Measurements from ENCODE around the gene GPR22. TPM values are rescaled to one million over a fixed set of nuclear protein-coding genes. Genes with fewer than 3 reads are reported as not detected.

The GPR22 gene
- total and polyA plus RNA-seq, 9 donors, result not detected

GRCh38 chr7:107442678-107443077, 27.2 kb upstream of the GPR22 start:
- WGBS, 3 donors, result 95 to 100% (median 99%) methylated on average over 1 of the region's 1 CpG

GRCh38 chr7:107446531-107446930, 23.3 kb upstream of the GPR22 start:
- Histone ChIP-seq H3K4me1 (ENCODE audit: insufficient read depth) (no peaks in the 10 kb centered on the region), H3K9me3 (no peaks in the 10 kb centered on the region), H3K4me3 (no peak overlapping the region), H3K27me3 (no peaks in the 10 kb centered on the region), H3K36me3 (no peaks in the 10 kb centered on the region), H3K27ac (no peak overlapping the region)
- intact Hi-C loops (cut with DNase I), result no loop called here
- 94 to 100% (median 96%) methylated on average over 1 of the region's 1 CpG for WGBS, 3 donors
- no peak for DNase-seq
- TF ChIP-seq POLR2A (IDR thresholded peaks at IDR 0.05) (no peak), EP300 (IDR thresholded peaks at IDR 0.05) (no peak), CTCF (IDR thresholded peaks at IDR 0.05) (no peak)

More at GRCh38 chr7:107442678-107443077, 27.2 kb upstream of the GPR22 start:
- H3K27ac ChIP-seq, result no peak overlapping the region
- no peaks in the 10 kb centered on the region for H3K9me3 ChIP-seq
- no peaks in the 10 kb centered on the region for H3K27me3 ChIP-seq
- H3K4me1 ChIP-seq (ENCODE audit: insufficient read depth), result no peaks in the 10 kb centered on the region
- no peak for TF ChIP-seq CTCF (IDR thresholded peaks at IDR 0.05)
- no peak for TF ChIP-seq POLR2A (IDR thresholded peaks at IDR 0.05)
- TF ChIP-seq EP300 (IDR thresholded peaks at IDR 0.05), result no peak
- intact Hi-C loops (cut with DNase I), result no loop called here
- no peak overlapping the region for H3K4me3 ChIP-seq
- H3K36me3 ChIP-seq, result no peaks in the 10 kb centered on the region
- no peak for DNase-seq

- no peaks in the 10 kb centered on the region for H3K27me3 ChIP-seq
- H3K36me3 ChIP-seq, result no peaks in the 10 kb centered on the region
- no peak overlapping the region for H3K27ac ChIP-seq
- WGBS, 3 donors, result 83 to 95% (median 94%) methylated on average over 1 of the region's 1 CpG
- DNase-seq, result no peak
- TF ChIP-seq EP300 (IDR thresholded peaks at IDR 0.05), result no peak
- TF ChIP-seq CTCF (IDR thresholded peaks at IDR 0.05), result no peak
- TF ChIP-seq POLR2A (IDR thresholded peaks at IDR 0.05), result no peak
- H3K4me1 ChIP-seq (ENCODE audit: insufficient read depth), result no peaks in the 10 kb centered on the region
- intact Hi-C loops (cut with DNase I), result no loop called here
- no peak overlapping the region for H3K4me3 ChIP-seq
- no peaks in the 10 kb centered on the region for H3K9me3 ChIP-seq
Measured at GRCh38 chr7:107446988-107447387, 22.9 kb upstream of the GPR22 start.

- DNase-seq, result no peak
- TF ChIP-seq POLR2A (IDR thresholded peaks at IDR 0.05) (no peak), CTCF (IDR thresholded peaks at IDR 0.05) (no peak), EP300 (IDR thresholded peaks at IDR 0.05) (no peak)
- no peaks in the 10 kb centered on the region for H3K9me3 ChIP-seq
- H3K27me3 ChIP-seq, result no peaks in the 10 kb centered on the region
- WGBS, 3 donors, result 63 to 91% (median 80%) methylated on average over 1 of the region's 1 CpG
- H3K36me3 ChIP-seq, result no peaks in the 10 kb centered on the region
- intact Hi-C loops (cut with DNase I), result no loop called here
- H3K27ac ChIP-seq, result no peak overlapping the region
- H3K4me1 ChIP-seq (ENCODE audit: insufficient read depth), result no peaks in the 10 kb centered on the region
- no peak overlapping the region for H3K4me3 ChIP-seq
Measured at GRCh38 chr7:107450970-107451369, 18.9 kb upstream of the GPR22 start.
